HG03097 (cell line): Measurements from ENCODE around the gene NPC2.
"Not testable (repeated sequence)": the region's sequence is repeated elsewhere in the genome, so short reads cannot be mapped to it uniquely, and the experiment has no call there.

Experiments
- ATAC-seq: cut with Tn5 transposase; IDR thresholded peaks from one replicate; pipeline ENCODE4 v1.9.1; 2021; ENCODE audit not compliant: unreplicated experiment, low FRiP score

NPC2 gene

DNA sequence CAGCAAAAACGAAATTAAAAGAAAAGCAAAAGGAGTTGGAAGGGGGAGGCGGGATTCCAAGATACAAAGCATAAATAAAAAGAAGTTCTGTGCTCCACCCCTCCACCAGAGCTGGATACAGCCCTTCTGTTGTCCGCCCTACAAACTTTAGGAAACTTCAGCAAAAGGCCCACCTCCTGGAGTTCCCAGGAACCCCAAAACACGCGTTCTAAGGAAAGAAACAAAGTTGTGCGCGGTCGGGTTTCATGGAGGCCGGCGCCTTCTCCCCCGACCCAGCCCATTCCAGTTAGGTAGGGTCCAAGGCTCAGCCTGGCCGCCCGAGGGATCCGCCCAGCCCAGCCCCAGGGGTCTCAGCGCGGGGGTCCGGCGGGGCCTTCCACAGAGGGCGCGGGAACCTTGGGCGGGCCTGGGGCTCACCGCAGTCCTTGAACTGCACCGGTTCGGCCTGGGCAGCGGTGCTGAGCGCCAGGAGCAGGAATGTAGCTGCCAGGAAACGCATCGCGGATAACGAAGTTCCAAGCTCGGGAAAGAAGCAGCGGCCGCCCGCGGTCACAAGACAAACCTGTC, at the start of gene NPC2:
Gene NPC2 (minus strand): TSS at position 530 of the 567 bp plus-strand sequence. CDS start 31 bp downstream, at position 499.
- peak; percentile 8 for ATAC-seq

DNA sequence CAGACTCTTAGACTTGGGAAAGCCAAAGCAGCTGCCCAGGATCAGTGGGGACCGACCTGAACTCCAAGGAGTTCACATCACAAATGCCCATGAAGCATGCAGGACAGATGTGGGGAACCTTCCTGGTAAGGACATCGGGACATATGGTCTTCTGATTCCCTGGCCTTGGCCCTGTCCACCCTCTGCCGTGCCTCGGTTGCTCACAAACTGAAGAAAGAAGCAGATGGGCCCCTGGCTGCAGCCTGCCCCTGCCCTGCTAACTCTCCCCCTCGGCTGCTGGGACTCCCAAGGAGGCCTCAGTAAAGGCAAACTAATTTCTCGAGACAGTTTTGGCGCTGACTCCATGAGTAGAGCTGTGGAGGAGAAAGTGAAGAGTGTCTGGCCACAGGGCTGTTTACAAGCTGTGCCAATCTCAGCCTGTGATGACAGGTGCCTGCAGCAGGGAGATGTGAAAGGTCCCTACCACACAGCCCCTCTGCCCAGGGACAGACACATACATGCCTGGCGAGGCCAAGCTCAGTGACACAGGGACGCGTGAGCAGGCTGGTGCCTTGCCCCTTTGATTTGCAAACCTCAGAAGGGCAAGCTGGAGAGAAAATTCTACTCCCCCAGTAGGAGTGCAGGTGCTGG, 49.1 kb upstream of the NPC2 start:
- ATAC-seq = no peak

DNA sequence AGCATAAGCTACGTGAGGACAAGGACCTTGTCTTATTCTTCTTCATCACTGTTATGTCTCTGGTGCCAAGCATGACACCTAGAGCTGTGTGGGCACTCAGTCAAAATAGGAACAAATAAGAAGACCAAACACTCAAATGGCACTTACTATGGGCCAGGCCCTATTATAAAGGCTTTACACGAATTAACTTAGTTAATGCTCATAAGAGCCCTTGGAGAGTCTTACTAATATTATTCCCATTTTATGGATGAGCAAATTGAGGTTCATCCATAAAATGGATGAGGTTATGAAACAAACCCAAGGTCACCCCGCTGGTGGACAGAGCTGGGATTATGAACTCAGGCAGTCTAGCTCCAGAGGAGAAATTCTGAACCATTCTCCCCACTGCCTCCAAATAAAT, 48.1 kb upstream of the NPC2 start:
- ATAC-seq = no peak

DNA sequence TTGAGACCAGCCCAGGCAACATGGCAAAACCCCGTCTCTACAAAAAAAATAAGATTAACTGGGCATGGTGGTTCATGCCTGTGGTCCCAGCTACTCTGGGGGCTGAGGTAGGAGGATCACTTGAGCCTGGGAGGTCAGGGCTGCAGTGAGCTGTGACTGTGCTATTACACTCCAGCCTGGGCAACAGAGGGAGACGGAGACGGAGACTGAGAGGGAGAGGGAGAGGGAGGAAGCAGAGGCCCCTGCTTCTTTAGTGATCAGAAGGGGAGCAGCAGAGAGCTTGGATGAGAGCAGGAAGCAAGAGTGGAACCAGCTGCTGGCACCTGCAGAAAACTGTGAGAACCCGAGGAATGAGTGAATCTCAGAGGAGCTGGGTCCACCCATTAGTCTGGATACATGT, 46.4 kb upstream of the NPC2 start:
- no peak for ATAC-seq

DNA sequence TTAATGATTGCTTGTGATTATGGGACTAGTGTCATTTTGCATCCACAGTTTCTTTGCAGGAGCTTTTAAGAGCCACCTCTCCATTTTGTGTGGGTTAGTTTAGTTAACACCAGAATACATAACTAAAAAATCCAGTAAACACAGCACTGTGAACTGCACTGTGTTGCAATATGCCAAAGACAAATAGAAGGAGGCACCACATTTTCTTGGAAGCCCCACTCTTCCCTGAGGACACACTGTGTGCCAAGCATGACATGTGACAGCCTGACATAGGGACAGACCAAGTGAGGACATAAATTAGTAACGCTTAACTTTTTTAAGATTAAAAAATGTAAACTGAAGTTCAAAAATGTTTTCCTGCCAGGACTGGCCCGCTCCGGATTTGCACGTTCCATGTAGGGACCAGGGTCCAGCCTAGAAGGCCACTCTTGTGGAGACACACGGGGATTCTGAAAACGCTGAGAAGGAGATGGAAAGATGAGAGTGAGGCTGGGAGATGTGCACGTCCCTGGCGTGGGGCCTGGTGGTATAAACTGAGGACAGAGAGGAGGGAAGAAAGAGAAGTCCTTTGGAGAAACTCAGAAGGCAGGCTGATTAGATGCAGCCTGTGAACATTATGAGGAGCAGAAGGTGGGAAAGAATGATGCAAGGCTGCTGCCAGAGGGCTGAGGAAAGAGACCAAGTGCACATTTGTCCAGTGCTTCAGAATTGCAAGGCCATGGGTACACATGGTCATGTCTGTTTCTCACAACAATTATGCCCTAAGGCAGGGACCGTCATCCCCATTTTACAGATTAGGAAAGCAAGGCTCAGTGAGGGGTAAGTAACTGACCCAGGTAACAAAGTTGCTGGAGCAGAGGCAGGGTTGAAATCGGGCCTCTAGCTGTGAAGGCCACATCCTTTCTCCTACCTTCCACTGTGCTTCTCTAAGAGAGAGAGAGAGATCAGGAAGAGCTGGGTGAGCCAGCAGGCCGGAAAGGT, 45.6 kb upstream of the NPC2 start:
- ATAC-seq = no peak

DNA sequence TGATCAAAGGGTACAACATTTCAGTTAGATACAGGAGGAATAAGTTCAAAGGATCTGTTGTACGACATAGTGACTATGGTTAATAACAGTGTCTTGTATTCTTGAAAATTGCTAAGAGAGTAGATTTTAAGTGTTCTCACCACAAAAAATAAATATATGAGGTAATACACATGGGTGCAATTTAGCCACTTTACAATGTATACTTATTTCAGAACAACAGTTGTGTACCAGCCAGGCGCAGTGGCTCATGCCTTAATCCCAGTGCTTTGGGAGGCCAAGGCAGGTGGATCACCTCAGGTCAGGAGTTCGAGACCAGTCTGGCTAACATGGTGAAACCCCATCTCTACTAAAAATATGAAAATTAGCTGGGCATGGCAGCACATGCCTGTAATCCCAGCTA, 43.2 kb upstream of the NPC2 start:
- ATAC-seq = not testable (repeated sequence)

DNA sequence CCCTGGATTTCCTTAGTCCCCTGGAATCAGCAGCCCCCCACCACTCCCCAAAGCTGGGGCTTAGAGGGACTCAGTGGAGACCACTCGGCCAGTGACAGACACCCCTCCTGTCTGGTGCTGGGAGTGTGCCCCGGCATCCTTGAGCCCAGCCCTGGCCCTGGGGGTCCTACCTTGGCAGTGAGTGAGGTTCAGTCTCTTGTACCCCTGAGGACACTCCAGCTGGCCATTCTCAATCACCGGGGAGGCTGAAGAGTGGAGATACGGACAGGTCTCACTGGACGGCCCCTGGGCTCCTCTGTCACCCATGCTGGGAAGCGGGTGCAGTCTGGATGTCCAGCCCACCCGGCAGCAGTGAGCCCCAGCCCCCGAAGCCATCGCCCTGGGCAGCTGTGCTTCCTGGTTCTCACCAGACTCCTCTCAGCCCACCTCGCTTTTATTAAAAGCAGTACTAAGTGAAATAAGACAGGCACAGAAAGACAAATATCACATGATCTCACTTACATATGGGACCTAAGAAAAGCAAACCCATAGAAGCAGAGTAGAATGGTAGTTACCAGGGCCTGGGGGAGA, 42.7 kb upstream of the NPC2 start:
- ATAC-seq = no peak

DNA sequence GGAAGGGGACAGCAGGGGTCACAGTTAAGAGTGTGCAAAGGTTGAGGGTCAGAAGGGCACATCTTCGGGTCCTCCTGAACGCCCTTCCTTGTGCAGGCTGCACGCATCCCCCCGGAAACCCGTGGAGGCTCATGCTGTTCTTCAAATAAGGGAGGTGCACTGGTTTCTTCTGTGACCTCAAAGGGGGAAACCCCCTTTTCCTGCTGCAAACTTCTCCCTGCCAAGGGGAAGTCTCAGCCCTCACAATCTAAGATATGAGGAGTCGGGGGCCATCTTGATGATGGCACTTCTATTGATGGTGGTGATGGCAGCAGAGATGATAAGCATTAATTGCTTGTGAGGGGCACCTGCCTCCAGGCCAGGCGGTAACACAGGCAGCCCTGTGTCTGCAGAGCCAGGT, 40.5 kb upstream of the NPC2 start:
- no peak for ATAC-seq

DNA sequence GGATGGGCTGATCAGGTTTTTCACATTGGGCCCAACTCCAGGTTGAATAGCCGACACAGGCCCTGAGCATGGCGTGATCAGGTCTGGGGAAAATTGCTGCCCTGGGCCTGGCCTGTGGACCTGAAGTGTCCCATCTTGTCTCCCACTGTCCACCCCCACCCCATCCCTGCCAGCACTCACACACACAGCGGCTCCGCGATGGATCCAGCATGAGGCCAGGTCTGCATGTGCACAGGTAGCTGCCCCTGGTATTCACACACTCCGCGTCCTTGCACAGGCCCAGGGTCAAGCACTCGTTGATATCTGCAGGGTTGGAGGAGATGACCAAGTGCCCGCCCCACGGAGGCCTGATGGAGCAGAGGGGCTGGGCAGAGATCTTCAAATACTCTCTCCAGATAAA, 39.1 kb upstream of the NPC2 start:
- ATAC-seq = no peak

DNA sequence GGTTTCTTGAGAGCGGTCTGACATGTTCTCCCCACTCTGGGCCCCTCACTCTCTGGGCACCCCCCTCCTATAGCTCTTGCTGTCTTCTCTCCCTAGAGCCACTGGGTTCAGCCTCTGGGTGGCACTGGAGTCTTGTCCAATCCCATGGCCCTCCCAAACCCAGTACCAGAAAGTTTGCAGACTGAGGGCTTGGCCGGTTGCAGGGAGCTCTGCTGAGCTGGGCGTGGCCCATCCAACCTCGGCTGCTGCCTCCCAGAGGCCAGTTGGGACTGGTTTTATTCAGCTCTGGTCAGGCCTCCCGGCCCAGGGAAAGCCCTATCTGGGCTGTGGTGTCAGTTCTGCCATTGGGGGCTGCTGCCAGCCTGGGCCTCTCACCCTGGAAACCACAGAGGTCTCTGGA, 38.4 kb upstream of the NPC2 start:
- no peak for ATAC-seq

DNA sequence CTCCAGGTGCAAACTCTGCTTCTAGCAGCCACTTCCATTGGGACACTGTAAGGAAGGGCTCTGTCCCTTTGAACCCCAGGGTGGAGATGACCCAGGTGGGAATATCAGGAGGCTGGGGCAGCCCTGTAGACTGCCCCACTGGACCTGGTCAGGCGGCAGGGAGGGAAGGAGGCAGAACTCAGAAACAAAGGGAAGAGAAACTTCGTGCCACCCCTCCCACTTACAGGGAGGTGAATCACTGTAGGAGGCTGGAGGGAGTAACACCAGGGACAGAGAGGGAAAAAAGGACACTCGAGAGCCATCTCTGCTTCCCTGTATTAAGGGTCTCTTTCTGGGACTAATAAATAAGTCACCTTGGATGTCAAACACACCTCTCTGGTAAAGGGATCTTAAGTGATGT, 37.9 kb upstream of the NPC2 start:
- ATAC-seq = no peak

DNA sequence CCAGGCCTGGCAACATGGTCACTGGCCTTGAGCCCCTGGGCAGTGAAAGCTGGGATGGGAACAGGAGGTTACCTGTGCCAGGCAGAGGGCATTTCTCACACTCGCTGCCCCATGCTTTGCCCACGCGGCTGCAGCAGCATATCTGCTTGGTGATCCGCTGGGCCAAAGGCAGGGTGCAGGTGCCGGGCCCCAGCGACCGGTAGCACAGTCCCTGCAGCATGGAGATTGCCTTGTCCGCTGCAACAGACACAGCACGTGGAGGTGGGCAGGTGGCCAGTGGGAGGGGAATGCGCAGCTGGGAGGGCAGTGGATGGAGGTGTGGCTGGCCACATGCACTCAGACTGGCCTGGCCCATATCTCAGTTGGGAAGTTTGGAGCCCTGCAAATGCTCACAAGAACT, 35.8 kb upstream of the NPC2 start:
- ATAC-seq = no peak

DNA sequence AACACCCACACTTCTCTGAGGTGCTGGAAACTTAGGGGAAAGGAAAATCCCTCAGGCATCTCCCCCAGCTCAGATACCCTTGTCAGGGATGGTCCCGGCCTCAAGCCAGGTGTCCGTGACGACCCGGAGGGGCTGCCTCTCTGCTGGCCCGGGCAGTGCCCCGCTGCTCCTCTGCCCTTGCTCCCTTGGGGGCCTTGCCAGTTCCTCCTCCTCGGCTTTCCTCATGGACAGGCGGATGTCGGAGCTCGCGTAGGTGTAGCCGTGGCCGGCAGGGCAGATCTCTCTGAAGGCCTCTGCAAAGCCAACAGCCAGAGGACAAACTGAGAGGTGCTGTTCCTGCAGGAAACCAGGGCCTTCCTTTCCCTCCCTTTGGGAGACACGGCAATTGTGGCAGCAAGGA, 35.3 kb upstream of the NPC2 start:
- ATAC-seq = no peak

DNA sequence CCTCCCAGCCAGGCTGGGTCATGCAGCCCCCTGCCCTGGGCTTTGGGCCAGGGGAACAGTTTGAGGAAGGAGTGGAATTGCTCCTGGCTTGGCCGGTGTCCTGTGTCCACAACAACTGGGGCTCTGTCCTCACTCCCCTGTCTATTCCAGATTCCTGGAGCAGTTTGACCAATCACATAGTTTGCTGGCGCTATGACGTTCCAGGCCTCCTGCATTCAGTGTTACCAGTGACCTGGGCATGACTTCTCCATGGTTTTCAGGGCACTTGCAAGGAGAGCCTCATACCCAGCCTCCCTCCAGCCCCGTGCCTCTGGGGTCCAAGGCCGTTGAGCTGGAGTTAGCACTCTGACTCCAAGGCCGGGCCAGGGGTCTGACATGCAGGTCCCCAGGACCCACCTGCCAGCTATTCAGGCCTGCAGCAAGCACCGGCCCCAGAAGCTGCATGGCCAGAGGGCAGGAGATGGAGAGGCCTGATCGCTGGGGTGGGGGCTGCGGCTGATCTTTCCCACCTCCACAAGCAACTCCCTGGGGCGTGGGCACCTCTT, 34.7 kb upstream of the NPC2 start:
- no peak for ATAC-seq

DNA sequence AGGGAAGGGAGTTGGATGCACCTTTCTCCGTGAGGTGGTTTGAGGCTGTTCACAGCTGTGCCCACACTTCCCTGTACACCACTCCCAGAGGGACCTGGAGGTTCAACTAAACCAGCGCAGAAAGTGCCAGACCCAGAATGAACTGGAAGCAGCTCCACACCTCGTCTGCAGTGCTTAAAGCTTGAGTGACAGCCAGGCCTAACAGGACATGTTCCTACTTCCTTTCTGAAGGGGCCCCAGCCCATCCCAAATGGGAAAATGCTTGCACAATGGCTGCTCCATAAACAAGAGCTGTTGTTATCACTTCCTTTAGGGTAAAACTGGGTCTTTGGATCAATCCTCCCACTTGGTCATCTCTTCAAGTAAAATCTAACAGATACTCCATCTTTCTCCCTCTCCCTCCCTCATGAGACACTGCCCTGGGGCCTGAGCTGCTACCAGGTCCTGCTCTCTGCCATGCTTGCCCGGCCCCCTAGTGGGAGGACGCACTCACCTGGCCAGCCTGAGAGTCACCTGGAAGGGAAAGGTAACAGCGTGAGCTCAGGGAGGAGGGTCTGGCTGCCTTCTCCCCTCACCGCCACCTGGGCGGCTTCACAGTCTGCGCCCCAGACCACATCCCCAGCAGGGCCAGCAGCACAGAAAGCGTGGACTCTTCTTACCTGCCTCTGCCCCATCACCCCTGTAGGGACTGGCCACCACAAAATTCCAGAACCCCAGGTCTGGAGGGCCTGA, 33.9 kb upstream of the NPC2 start:
- no peak for ATAC-seq

DNA sequence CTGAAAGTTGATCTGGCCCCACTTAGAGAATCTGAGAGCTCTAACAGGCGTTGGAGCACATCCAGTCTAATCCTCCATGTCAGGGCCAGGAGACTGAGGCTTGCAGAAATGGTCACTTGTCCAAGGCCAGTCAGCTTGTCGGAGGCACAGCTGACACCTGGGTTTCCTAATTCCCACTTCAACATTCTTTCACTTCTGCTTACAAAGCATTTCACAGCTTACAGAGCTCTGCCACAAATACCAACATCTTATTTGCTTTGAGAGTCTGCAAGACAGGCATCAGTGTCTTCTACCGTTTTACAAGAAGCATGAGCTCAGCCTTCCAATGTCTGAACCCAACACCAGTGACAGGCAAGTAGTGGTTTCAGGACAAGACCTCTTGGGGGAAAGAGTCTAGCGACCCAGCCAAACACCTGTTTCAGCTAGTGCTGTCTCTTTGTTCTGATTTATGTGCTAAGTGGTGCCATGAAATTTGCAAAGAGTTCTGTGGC, 32.3 kb upstream of the NPC2 start:
- no peak for ATAC-seq

DNA sequence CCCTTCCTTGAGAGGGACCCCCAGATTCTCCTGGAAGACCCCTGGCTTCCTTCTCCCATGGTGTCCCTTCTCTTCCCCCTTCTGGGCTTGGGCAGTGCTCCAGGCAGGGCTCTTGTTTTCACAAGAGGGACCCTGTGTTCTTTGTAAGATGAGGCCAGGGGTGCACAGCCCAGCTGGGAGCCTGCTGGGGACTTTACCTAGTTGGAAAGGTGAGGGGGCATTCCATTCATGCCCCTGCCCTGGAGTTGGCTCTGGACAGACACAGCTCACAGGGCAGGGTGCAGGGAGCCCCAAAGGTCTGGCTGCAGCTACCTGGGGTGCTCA, 31.7 kb upstream of the NPC2 start:
- no peak for ATAC-seq

DNA sequence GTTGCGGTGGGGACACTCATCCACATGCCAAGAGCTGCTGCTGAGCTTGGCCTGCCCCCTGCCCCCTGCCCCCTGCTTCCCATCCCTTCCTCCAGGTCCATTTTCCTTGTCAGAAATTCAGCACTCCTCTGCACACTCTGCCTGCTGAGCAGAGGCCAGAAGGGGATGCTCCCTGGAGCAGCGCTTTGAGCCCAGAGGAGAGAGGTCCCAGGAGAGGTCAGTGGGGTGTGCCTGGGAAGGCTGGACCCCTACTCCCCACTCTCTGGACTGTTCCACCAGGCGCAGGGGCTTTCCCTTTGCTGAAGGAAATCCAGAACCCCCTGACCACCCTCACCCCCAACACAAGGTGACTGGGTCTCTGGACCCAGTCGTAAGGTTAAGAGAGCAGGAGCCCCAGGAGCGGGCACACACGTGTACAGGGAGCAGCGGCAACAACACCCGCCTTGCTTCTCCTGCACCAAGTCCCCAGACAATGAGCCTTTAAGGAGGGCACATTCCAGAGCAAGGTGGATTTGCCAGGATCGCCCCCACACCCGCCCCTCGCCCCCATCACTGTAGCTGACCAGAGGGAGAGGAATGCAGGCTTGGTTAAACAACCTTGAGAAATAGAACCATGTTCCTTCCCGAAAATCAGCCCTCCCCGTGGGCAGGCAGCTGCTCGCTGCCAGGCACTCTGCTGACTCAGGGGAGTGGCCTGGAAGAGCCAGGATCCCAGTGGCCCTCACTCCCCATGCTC, 31.1 kb upstream of the NPC2 start:
- no peak for ATAC-seq

DNA sequence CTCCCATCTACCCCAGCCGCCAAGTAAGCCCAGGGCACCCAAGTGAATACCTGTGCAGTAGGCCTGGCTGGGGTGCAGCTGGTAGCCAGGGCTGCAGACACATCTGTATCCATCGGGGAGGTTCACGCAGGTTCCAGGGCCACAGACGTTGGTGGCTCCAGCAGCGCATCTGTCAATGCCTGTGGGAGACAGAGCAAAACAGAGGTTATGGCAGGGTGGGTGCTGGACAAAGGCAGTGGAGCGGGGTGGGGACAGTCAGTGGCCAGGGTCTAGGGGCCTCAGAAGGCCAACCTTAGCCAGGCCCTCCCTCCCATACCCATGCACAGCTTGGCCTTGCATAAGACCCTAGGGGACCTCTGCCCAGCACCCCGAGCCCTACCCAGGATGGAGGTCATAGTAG, 29.6 kb upstream of the NPC2 start:
- no peak for ATAC-seq

DNA sequence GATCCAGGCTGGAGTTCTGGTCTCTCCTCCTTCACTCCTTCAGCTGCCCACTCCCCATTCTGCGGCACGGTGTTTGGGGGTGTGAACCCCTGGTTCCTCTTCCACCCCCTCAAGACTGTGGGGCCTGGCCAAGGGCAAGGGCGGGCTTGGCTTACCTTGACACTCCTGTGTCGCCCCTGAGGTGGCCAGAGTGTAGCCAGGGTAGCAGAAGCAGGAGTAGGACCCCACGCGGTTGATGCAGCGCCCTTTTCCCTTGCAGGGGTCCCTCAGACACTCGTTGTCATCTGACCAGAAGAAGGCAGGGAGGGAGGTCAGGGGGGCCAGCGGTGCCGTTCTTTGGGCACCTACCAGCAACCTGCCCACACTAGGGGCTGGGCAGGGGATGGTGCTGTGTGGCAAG, 28.7 kb upstream of the NPC2 start:
- ATAC-seq = no peak
